Activated naive CD8-positive, alpha-beta T cell treated with anti-CD3 and anti-CD28 coated beads for 36 hours (primary cell): ENCODE results near the gene MTM1. TPM values are rescaled to one million over a fixed set of nuclear protein-coding genes. Genes with fewer than 3 reads are reported as not detected.

Source experiments
- DNase-seq: peaks from one replicate; pipeline ENCODE4 v3.0.0; 2021
- H3K27ac Mint-ChIP-seq: one replicate; pipeline ENCODE4 v1.8.0; 2022; ENCODE audit warnings: mild to moderate bottlenecking, moderate library complexity, mixed read lengths
- H3K27me3 Mint-ChIP-seq: one replicate; pipeline ENCODE4 v1.8.0; 2022; ENCODE audit warnings: mild to moderate bottlenecking, mixed read lengths
- H3K36me3 Mint-ChIP-seq: one replicate; pipeline ENCODE4 v1.8.0; 2021; ENCODE audit warnings: mild to moderate bottlenecking, mixed read lengths
- H3K4me1 Mint-ChIP-seq: one replicate; pipeline ENCODE4 v1.8.0; 2021; ENCODE audit warnings: mixed read lengths
- H3K4me3 Mint-ChIP-seq: one replicate; pipeline ENCODE4 v1.8.0; 2022; ENCODE audit warnings: mild to moderate bottlenecking, moderate library complexity, mixed read lengths
- H3K9me3 Mint-ChIP-seq: one replicate; pipeline ENCODE4 v1.8.0; 2022; ENCODE audit warnings: mixed read lengths
- total RNA-seq, 2 experiments: library from RNA; stranded (reverse); gene quantifications; one replicate each; pipeline ENCODE4 v1.2.3, GENCODE V29; 2021

MTM1 gene
- total RNA-seq, 2 experiments from 2014 or later, result 11.6 to 12.8 TPM

DNA sequence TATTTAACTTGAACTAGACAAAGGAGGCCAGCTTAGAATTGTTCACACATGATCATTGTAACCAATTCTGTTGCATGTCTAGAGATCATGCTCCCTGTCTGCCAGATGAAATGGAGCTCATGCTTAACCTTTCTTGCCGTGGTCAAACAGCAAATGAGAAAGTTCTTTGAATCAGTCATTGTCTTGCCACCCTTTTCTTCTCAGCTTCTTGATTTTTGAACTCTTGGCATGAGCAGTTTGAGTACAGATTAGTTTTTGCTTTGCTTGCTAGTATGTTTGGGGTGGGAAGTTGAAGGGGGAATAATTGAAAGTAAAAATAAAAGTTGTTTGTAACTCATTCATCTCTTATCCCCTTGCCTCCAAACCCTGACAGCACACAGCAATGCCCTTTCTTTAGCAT lies 4.7 kb downstream of the MTM1 start:
- Mint-ChIP-seq H3K4me3 (peak overlapping the region; percentile 64), H3K36me3 (peaks cover 5% of the 10 kb centered on the region), H3K9me3 (no peaks in the 10 kb centered on the region), H3K27me3 (no peaks in the 10 kb centered on the region), H3K4me1 (peaks cover 73% of the 10 kb centered on the region), H3K27ac (peak overlapping the region; percentile 95)
- DNase-seq, result no peak

DNA sequence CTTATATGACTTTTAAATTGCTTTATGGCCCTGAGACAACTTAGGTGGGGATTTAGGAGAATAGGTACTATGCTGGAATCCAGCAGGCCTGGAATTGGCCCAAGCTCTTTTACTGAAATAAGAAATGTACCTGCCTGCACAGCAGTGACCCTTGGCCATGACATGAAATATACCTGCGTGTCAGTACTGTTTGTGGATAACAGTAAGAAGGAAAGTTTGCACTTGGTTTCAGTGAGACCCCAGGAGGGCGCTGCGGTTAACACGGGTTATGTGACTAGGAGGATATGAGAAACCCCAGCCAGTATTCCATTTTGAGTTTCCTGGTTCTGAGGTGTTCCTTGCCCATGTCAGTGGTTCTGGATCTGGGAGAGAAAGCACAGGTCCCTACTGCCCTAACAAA lies 5.3 kb downstream of the MTM1 start:
- H3K27me3 Mint-ChIP-seq, result no peaks in the 10 kb centered on the region
- peaks cover 76% of the 10 kb centered on the region for H3K4me1 Mint-ChIP-seq
- H3K4me3 Mint-ChIP-seq, result peak overlapping the region; percentile 68
- DNase-seq, result peak; percentile 72
- no peaks in the 10 kb centered on the region for H3K9me3 Mint-ChIP-seq
- H3K27ac Mint-ChIP-seq, result peak overlapping the region; percentile 95
- H3K36me3 Mint-ChIP-seq, result peaks cover 10% of the 10 kb centered on the region

DNA sequence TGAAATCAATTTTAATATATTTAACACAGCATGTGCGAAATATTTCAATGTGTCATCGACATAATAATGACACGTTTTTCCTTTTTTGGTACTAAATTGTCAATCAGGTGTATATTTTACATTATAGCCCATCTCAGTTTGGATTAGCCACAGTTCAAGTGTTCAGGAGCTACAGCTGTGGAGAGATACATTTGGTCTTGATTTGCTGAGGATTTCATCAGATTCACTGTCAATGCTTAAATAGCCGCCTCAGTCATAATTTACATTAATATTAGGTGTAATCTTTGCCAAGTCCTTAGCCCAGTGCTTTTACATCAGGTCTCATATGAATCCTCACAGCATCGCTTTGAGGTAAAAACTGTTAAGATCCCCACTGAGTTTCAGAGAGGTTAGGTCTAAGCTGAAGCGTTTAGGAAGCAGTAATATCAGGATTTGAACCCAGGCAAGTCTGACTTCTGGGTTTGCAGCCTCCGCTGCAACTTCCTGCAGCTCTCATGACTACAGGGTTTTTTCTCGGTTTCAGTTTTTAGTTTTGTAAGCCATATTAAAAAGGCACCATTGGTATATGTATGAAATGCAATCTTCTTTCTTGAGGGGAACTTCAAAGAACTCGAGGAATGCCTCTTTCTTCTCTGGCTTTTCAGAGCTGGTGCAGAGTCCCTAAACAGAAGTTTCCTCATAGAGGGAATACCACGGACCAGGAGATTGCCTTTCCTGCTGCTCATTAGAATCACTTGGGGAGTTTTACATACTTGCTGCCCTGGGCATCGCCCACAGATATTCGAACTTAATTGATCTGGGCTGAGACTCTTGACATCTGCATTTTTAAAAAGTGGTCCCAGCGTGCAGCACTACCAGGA lies 6.4 kb downstream of the MTM1 start:
- peak; percentile 26 for DNase-seq
- Mint-ChIP-seq H3K36me3 (peaks cover 14% of the 10 kb centered on the region), H3K4me1 (peaks cover 74% of the 10 kb centered on the region), H3K4me3 (peak overlapping the region; percentile 68), H3K9me3 (peaks cover 1% of the 10 kb centered on the region), H3K27me3 (no peaks in the 10 kb centered on the region), H3K27ac (peak overlapping the region; percentile 95)

DNA sequence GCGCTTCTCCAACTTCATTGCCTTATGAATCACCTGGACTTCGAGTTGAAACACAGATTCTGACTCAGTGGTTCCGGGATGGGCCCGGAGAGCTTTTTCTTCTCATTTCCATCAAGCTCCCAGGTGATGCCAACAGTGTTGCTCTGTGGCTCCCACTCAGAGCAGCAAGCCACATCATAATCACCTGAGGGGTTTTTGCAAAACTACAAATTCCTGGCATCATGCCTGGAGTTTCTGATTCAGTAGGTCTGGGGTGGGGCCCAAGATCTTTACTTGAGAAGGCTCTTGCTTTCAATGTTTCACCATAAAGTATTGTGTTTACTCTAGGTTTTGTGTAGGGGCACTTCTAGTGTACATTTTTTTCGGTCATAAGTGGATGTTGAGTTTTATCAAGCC lies 7.0 kb downstream of the MTM1 start:
- H3K4me3 Mint-ChIP-seq, result peak overlapping the region; percentile 67
- H3K27me3 Mint-ChIP-seq, result no peaks in the 10 kb centered on the region
- peaks cover 72% of the 10 kb centered on the region for H3K4me1 Mint-ChIP-seq
- H3K9me3 Mint-ChIP-seq, result peaks cover 1% of the 10 kb centered on the region
- H3K36me3 Mint-ChIP-seq, result peaks cover 18% of the 10 kb centered on the region
- peak overlapping the region; percentile 95 for H3K27ac Mint-ChIP-seq
- DNase-seq, result peak; percentile 63

DNA sequence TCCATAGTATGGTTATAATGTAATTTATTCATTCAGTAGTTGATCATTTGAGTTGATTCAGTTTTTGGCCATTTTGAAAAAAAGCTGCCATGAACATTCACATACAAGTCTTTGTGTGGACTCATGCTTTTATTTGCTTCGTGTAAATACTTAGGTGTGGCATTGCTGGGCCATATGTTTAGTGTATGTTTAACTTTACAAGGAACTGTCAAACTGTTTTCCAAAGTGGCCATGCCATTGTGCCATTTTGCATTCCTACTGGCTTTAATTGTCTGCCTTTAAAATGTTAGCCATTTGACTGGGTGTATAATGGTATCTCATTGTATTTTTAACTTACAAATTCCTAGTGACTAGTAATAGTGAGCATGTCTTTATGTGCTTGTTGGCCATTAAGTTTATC lies 8.8 kb downstream of the MTM1 start:
- Mint-ChIP-seq H3K36me3 (peaks cover 19% of the 10 kb centered on the region), H3K4me3 (no peak overlapping the region), H3K4me1 (peaks cover 68% of the 10 kb centered on the region), H3K9me3 (peaks cover 3% of the 10 kb centered on the region), H3K27me3 (no peaks in the 10 kb centered on the region), H3K27ac (peak overlapping the region; percentile 95)
- DNase-seq, result no peak

DNA sequence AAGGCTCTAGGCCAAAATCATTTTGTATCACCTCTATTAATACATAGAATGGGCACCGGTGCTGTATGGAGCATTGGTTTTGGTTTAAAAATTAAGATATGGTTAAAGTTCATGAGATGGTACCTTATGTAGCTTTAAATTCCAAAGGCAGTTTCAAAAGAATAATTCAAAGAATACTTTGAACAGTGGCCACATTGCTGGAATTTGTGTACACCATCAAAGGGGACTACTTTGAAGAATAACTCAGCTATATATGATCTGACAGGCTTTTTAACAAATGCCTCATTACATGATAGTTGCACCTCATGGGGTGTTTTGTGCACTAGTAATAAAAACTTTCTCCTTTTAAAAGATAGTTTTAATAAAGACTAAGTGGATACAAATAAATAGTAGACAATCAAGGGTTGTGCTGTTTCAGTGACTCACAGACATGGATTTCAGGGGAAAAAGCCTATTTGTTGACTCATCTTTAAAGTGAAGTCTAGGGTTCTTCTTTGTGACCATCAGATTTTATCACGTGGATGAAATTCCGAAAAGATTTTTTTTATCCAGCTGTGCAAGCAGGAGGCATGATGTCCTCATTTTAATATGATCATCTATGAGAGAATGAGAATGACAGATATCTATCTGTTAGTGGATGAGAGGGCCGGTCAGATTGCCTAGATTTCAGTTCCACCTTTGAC lies 12.8 kb downstream of the MTM1 start:
- no peak for DNase-seq
- H3K36me3 Mint-ChIP-seq, result peaks cover 25% of the 10 kb centered on the region
- H3K9me3 Mint-ChIP-seq, result peaks cover 3% of the 10 kb centered on the region
- peaks cover 50% of the 10 kb centered on the region for H3K4me1 Mint-ChIP-seq
- H3K4me3 Mint-ChIP-seq, result no peak overlapping the region
- no peaks in the 10 kb centered on the region for H3K27me3 Mint-ChIP-seq
- H3K27ac Mint-ChIP-seq, result no peak overlapping the region

DNA sequence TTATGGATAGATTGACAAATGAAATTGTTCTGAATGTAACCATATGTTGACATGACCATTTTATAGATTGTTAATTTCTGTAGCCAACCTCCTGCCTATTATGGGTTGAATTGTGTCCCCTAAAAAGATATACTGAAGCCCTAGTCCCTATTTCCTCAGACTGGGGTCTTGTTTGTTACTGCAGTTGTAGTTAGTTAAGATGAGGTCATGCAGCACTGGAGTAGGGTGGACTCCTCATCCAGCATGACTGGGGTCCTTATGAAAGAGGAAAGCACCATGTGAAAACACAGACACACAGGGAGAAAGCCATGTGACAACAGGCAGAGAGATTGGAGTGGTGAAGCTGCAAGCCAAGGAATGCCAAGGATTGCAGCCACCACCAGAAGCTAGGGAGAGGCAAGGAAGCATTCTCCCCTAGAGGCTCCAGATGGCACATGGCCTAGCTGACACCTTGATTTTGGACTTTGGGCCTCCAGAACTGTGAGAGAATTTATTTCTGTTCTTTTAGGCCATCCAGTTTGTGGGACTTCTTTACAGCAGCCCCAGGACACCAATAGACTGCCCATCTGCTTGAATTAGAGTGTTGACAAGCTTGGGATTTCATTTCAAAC lies 14.0 kb downstream of the MTM1 start:
- Mint-ChIP-seq H3K9me3 (peaks cover 3% of the 10 kb centered on the region), H3K4me1 (peaks cover 44% of the 10 kb centered on the region), H3K36me3 (peaks cover 25% of the 10 kb centered on the region), H3K27ac (no peak overlapping the region), H3K4me3 (no peak overlapping the region), H3K27me3 (no peaks in the 10 kb centered on the region)
- DNase-seq, result no peak

DNA sequence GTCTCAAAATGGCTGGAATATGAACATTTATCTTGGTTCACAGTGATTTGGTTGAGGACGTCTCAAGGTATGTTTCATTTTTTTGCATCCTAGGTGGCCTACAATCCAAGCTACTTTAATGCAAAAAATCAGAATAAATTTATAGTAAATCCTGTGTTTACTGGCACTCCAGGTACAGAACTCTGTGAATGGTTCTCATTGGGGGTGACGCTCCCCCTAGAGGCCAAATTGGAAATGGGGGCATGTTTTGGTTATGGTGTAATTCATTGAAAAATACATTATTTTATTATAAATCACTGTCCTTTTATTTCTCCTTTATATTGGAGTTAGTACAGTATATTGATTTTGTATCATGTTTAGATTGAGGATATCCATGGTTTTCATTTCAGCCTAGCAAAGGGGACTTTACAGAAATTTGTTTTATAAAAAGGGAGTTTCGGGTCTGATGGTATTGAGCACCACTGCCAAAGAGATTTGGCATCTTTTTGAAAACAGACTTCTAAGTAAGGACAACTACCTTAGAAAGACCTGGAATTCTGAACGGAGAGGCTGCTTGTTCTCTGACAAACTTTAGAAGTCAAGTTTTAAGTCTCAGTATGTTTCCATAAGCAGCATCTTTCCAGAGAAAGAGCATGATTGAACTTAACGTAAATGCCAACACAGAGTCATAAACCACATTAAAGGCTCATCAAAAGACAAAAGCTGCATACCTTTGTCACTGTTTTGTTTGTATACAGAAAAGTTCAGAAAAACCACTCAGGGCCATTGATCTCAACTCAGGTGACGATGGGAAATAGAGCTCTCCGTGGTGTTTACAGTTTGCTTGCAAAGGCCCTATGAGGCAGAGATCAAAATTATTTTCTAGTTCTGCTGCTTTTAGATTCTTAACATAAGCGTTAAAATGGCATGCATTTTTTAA lies 19.4 kb downstream of the MTM1 start:
- Mint-ChIP-seq H3K4me1 (peaks cover 29% of the 10 kb centered on the region), H3K27me3 (no peaks in the 10 kb centered on the region), H3K36me3 (peaks cover 5% of the 10 kb centered on the region), H3K9me3 (no peaks in the 10 kb centered on the region), H3K27ac (no peak overlapping the region), H3K4me3 (no peak overlapping the region)
- DNase-seq, result peak; percentile 23

DNA sequence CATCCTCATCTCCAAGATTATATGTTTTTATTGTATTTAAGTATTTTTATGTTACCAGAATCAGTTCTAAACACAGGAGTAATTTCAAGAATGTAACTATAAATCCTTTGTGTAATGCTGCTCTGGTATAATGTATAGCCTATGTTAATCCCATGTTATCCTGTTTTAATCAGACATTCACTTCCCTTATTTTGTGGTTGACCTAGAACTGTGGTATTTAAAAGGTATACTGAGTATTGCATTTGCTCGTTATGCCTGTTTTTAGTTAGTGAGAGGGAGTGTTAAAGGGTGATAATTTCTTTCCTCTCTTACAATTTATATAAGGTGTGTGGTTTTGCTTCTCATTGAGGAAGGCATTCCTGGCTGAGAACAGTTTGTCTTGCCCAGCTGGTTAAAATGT lies 26.2 kb downstream of the MTM1 start:
- Mint-ChIP-seq H3K27me3 (no peaks in the 10 kb centered on the region), H3K4me1 (peaks cover 6% of the 10 kb centered on the region), H3K9me3 (no peaks in the 10 kb centered on the region), H3K27ac (no peak overlapping the region), H3K36me3 (peaks cover 3% of the 10 kb centered on the region), H3K4me3 (no peak overlapping the region)
- DNase-seq, result no peak

DNA sequence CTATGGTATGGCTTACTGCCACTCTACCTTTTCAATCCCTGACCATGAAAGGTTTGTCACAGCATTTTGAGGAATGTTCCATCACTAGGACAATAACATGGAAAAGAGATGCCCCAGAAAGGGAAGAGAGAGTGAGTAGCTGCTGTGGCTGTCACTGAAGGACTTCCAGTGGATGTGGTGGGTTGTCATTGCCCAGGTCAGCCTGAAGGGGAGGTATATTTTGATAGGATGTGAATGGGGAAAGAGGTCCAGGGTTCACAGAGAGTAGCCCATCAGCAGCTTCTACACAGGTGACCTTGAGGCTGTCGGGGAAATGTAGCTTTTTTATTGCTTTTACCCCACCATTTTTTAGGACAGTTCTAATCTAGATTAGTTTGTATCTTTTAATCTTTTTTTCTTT lies 30.8 kb downstream of the MTM1 start:
- H3K27ac Mint-ChIP-seq, result no peak overlapping the region
- no peaks in the 10 kb centered on the region for H3K4me1 Mint-ChIP-seq
- H3K4me3 Mint-ChIP-seq, result no peak overlapping the region
- H3K27me3 Mint-ChIP-seq, result no peaks in the 10 kb centered on the region
- no peaks in the 10 kb centered on the region for H3K9me3 Mint-ChIP-seq
- no peak for DNase-seq
- H3K36me3 Mint-ChIP-seq, result peaks cover 5% of the 10 kb centered on the region

DNA sequence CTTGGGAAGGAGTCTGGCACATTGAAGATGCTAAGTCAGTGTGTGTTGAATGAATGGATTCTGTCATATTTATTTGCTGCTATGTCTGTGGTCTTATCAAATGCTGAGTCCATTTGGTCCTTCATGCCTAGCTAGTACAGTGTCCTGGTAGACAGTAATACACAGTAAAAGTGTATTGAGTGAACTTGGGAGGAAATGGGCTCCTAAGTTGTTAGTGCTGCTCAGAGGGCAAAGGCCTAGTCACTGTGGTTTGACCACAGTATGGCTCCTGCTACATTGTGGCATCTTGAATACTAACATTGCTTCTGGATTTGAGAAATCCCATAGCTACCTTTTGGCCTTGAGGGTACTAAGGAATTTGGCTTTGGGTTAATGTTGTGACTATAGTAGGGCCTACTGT lies 33.9 kb downstream of the MTM1 start:
- no peak for DNase-seq
- Mint-ChIP-seq H3K9me3 (no peaks in the 10 kb centered on the region), H3K4me1 (no peaks in the 10 kb centered on the region), H3K36me3 (peaks cover 4% of the 10 kb centered on the region), H3K27ac (no peak overlapping the region), H3K27me3 (no peaks in the 10 kb centered on the region), H3K4me3 (no peak overlapping the region)

DNA sequence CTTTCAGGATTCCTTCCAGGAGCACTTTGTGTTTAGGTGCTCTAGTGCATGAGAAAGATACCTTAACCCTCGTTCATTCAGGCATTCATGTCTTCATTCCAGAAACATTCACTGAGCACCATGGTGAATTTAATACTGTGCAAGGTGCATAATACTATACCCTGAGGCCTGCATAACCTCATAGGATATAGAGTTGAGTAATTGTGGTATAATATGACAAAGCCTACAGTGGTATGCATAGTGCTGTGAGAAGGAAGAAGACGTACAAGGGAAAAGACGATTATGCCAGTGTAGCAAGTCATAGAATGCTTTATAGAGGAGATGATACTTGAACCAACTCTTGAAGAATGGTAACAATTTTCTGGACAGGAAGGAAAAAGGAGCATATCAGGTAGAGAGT lies 34.3 kb downstream of the MTM1 start:
- H3K9me3 Mint-ChIP-seq, result no peaks in the 10 kb centered on the region
- H3K27ac Mint-ChIP-seq, result no peak overlapping the region
- H3K36me3 Mint-ChIP-seq, result peaks cover 4% of the 10 kb centered on the region
- H3K4me3 Mint-ChIP-seq, result no peak overlapping the region
- no peaks in the 10 kb centered on the region for H3K27me3 Mint-ChIP-seq
- H3K4me1 Mint-ChIP-seq, result no peaks in the 10 kb centered on the region
- DNase-seq, result no peak

DNA sequence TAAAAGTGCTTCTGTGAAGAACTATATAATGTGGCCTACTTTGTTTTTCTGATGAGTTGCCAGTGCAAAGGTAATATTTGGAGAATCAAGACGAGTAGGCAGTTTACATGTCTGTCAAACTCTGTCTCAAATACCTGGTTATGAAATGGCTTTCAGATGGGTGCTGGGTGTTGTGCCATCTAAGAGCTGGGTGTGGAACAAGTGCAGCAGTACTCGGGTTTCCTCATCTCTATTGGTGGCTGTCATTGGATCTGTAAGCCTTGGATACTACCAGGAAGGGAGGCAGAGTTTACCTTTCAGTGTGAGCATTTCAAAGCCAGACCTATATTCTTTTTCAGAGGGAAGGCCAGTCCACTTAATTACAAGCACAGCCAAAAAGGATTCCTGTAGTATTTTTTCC lies 37.2 kb downstream of the MTM1 start:
- H3K27ac Mint-ChIP-seq, result no peak overlapping the region
- H3K36me3 Mint-ChIP-seq, result peaks cover 6% of the 10 kb centered on the region
- H3K9me3 Mint-ChIP-seq, result no peaks in the 10 kb centered on the region
- DNase-seq, result no peak
- no peaks in the 10 kb centered on the region for H3K27me3 Mint-ChIP-seq
- no peak overlapping the region for H3K4me3 Mint-ChIP-seq
- H3K4me1 Mint-ChIP-seq, result no peaks in the 10 kb centered on the region

DNA sequence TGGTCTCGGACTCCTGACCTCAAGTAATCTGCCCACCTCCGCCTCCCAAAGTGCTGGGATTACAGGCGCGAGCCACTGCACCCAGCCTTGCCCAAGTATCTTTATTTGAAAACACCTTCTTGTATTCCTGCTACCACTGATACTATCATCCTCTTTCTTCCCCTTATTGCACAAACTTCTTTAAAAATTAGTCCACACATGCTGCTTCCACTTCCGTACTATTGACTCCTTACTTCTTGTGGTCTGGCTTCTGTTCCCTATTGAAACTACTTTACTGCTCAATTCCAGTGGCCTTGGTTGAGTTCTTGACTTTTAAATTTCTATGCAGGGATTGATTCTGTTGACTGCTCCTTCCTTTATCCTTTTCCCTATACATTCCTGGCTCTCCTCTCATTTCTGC lies 38.8 kb downstream of the MTM1 start:
- peaks cover 9% of the 10 kb centered on the region for H3K36me3 Mint-ChIP-seq
- H3K9me3 Mint-ChIP-seq, result no peaks in the 10 kb centered on the region
- H3K4me1 Mint-ChIP-seq, result no peaks in the 10 kb centered on the region
- no peak for DNase-seq
- H3K27ac Mint-ChIP-seq, result no peak overlapping the region
- no peak overlapping the region for H3K4me3 Mint-ChIP-seq
- H3K27me3 Mint-ChIP-seq, result no peaks in the 10 kb centered on the region

DNA sequence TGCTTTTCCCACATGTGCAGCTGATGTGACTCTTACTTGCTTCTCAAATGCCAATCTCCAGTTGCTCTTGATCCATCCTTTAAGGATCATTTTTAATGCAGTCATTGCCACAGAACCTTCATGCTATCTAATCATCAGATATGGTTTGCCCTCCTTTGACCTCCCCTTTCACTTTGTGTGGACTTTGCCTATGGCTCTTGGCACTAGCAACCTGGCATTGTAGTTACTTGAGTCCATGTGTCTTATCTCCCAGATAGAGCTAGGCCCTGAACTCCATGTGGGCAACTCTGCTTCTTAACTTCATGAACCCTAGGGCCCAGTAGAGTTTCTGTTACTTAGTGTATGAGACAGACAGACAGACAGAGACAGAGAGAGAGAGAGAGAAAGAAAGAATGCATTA lies 41.6 kb downstream of the MTM1 start:
- H3K36me3 Mint-ChIP-seq, result peaks cover 6% of the 10 kb centered on the region
- H3K4me1 Mint-ChIP-seq, result no peaks in the 10 kb centered on the region
- no peaks in the 10 kb centered on the region for H3K9me3 Mint-ChIP-seq
- no peak overlapping the region for H3K4me3 Mint-ChIP-seq
- DNase-seq, result no peak
- no peaks in the 10 kb centered on the region for H3K27me3 Mint-ChIP-seq
- no peak overlapping the region for H3K27ac Mint-ChIP-seq
